H1 (cell line): Measurements from ENCODE around the gene GSE1. TPM values are rescaled to one million over a fixed set of nuclear protein-coding genes. Genes with fewer than 3 reads are reported as not detected.

Source experiments
- ATF3 ChIP-seq: IDR thresholded peaks from 2 replicates; pipeline ENCODE4 v1.6.1; 2011; ENCODE audit warnings: low read depth, mild to moderate bottlenecking, low read length; ENCODE audit not compliant: insufficient read depth
- CHD7 ChIP-seq: fragments of 300-600 bp; sonication (generic); IDR thresholded peaks from 2 replicates; pipeline ENCODE4 v1.7.1; 2012; ENCODE audit warnings: low read length, moderate library complexity, mild to moderate bottlenecking, inconsistent platforms; ENCODE audit not compliant: insufficient replicate concordance
- GABPA ChIP-seq: IDR thresholded peaks from 2 replicates; pipeline ENCODE4 v1.6.1; 2011; ENCODE audit warnings: mild to moderate bottlenecking, low read length, moderate library complexity, borderline replicate concordance; ENCODE audit not compliant: insufficient read depth
- GTF2F1 ChIP-seq: IDR thresholded peaks from 2 replicates; pipeline ENCODE4 v1.6.1; 2012; ENCODE audit warnings: low read depth, low read length, improper control_type of control experiment, borderline replicate concordance
- POLR2AphosphoS5 ChIP-seq: IDR thresholded peaks from 2 replicates; pipeline ENCODE4 v1.6.1; 2011; ENCODE audit warnings: low read depth, low read length
- SAP30 ChIP-seq: fragments of 300-600 bp; sonication (generic); IDR thresholded peaks from 2 replicates; pipeline ENCODE4 v1.7.1; 2012; ENCODE audit warnings: low read length, moderate library complexity, mild to moderate bottlenecking, inconsistent platforms; ENCODE audit not compliant: insufficient read depth, insufficient replicate concordance
- SIN3A ChIP-seq, 2 experiments: IDR thresholded peaks in 1 of 2; conservative IDR thresholded peaks in 1 of 2; 2 replicates each; pipeline ENCODE4 v1.6.1; 2011 to 2012; ENCODE audit warnings: low read length in 2 of 2, improper control_type of control experiment in 1 of 2, low read depth in 1 of 2, mild to moderate bottlenecking in 1 of 2
- YY1 ChIP-seq: IDR thresholded peaks from 2 replicates; pipeline ENCODE4 v1.6.1; 2011; ENCODE audit warnings: low read depth, mild to moderate bottlenecking, low read length
- polyA plus RNA-seq, 7 experiments: library from polyadenylated mRNA; depleted of rRNA in 3 of 7; stranded (reverse) in 5 of 7; unstranded in 2 of 7; fragments of >200 nt in 5 of 7; fragments of 200-250 nt in 2 of 7; gene quantifications; 1 replicate in 5 of 7; 2 replicates in 1 of 7; 4 replicates in 1 of 7; pipeline versions ENCODE4 v1.2.1 to v1.2.3, GENCODE V29; 2011 to 2013; ENCODE audit warnings: missing spikeins in 2 of 7, mixed read lengths in 2 of 7
- total RNA-seq: library from RNA; stranded (reverse); fragmentation: NEBNext Ultra II Directional; extraction: Animal tissue kit (Norgen Biotek cat#: 25700); gene quantifications from 2 replicates; pipeline ENCODE4 v1.2.1, GENCODE V29; 2021

The GSE1 gene
- total and polyA plus RNA-seq, 2 of the 8 experiments (the other 6 are each of a cell fraction or from before 2014, with no cell fraction given) = 26.0 to 65.6 TPM

- TF ChIP-seq CHD7 = no peak
- TF ChIP-seq ATF3 = no peak
- no peak for TF ChIP-seq SIN3A (conservative IDR thresholded peaks at IDR 0.05 in 1 of 2, IDR thresholded peaks at IDR 0.05 in 1 of 2; ENCODE audit: low read depth in 1 of 2, low read length in 2 of 2)
- no peak for TF ChIP-seq SAP30
- TF ChIP-seq GABPA = no peak
- TF ChIP-seq YY1 = no peak
- TF ChIP-seq POLR2AphosphoS5 = no peak
- no peak for TF ChIP-seq GTF2F1
Observed at GRCh38 chr16:85642762-85643358, 29.7 kb downstream of the GSE1 start (continued).
